Endometrium (tissue), 2 donors: ENCODE data around the gene PACC1.

Experiments
- FAIRE-seq: peaks from 2 replicates; lab custom pipeline; 2012; peaks lifted over from hg19 to GRCh38; lab: Jason Lieb, UNC
- donor health status: control.
- donor health status: control.

PACC1 gene

DNA sequence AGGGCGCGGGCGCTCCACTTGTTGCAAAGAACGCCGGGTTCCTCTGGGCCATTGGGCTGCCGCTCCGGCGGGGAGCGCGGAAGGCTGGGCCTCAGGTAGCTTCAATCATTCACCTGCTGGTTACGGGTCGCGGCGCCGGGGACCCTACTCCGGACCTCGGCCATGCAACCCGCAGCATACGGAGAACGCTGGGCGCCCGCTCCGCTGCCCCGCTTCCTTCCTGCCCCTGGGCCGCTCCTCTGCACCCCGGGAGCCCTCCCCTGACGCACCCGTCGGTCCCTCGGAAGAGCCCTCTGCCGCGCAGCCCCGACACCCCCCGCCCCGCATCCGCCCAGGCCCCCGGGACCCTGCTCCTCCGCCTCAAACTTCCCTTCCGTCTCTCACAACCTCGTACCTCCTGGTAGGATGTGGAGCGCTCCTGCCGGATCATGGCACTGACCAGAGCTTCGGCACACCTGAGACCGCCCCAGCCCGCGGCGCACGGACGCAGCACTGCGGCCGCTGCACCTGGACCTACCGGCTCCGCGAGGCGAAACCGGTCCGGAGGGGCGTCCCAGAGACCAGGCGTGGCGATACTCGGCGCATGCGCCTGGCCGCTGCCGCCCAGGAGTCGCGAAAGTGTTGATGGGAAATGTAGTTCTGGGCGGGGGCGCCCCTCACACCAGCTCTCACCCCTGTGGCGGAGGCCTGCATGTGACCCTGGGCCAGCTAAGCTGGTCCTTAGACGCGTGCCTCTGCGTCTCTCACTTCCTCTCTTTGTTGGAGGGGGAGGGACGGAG is at the start of gene PACC1:
Gene PACC1, minus strand, starts transcription at position 559 of the 779 bp plus-strand sequence. Its CDS starts 129 bp downstream, at position 430.
- no peak for FAIRE-seq

DNA sequence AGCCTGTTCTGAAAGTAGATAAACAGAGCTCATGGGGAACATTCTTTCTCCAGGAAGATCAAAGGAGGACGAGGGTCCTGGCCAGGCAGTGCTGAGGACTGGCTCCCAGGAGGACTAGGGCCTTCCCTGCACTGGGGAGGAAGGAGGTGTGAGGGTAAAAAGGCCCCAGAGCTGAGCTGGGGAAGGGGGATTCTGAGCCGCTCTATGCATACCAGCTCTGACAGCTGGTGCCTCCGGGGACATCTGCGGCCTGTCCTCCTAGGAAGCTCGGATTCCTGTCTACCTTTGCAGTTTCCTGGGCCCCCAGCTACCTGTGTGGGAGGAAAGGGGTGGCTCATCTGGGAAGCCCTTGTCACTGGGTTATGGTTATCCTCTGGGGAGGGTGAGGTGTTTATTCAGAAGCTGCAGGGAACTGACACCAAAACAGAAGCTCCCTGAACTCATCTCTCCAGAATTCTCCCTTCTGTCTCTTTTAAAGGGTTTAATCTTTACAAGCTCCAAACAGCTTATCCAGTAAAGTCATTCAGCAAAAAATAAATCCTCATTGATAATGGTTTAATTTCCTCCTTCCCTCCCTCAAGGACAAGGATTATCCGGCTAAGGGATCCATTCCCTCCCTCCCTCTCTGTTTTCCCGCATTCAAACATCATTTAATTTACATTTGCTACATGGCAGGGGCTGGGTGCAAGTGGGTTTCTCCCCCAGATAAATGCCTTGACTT is 49.0 kb upstream of the PACC1 start:
- no peak for FAIRE-seq

DNA sequence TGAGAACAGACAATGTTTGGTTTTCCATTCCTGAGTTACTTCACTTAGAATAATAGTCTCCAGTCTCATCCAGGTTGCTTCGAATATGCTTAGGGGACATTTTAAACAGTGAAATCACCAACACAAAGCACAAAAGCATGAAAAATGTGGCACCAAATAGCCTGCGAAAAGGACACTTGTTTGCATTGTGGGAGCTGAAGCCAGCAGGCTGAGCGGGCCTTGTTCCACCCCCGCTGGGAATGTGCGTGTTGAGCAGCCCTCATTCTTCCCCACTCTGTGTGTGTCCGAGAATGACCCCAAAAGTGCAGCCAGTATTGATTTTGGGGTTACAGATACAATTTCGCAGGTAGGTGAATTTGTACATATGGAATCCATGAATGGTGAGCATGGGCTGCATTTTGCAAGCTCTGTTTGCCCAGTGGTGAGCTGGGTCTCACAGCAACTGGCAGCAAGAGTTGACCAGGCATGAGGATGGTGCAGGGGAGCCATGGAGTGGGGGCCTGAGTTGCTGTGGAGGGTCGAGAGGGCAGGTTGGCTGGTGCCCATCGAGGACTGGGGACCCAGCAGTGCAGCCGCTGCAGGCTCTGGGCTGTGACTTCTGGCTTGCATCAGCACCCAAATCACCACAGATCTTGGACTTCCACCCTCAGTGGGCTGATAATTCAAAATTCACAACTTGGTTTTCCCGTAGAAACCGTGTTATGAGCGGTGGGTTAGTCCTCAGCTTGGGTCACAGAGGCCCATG is 47.4 kb upstream of the PACC1 start:
- FAIRE-seq = no peak

DNA sequence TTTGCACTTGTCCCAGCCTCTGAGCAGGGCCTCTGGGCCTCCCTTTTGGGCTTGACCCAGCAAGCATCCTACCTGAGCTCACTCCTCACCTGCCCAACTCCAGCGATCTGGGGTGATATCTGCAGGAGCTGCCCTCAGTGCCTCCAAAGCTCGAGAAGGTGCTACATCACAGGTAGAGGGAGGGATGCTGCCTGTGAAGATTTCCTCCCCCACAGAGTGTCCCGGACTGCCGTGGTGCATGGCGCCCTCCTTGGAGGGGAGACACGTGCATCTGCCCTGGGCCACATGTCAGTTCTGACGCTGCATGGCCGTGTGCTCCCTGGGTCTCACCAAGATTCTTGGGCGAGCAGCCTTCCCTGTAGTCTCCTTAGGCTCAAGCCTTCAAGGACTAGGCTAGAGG is 45.7 kb upstream of the PACC1 start:
- FAIRE-seq = no peak

DNA sequence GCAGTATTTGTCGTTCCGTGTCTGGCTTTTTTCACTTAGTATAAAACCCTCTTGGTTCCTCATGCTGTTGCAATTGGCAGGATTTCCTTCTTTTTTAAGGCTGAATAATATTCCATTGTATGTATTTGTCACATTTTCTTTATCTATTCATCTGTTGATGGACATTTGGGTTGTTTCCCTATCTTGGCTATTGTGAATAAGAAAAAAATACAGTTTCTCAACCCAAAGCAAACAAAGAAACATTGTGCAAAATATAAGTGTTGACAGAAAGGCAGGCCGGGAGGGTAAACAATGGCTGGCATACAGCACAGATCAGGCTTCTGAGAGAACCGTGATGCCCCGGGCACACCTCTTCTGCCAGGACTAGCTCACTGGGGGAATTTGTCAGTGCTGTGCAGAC is 45.0 kb upstream of the PACC1 start:
- no peak for FAIRE-seq

DNA sequence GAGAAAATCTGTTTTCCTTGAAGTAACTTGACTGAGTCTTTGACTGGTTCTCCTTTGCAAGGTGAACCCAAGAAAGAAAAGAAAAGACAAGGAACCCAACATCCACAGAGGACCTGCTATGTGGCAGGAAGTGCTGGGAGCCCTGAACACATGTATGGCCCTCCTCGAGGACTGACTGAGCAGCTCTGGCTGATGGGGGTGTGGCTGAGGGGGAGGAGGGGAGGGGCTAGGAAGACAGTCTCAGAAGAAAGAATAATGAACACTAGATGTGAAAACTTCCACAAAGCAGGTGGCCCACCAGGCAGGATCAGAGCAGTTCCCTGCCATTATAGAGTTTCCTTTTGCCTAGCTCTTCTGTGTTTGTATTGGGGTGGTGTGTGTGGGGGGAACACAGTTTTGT is 44.1 kb upstream of the PACC1 start:
- FAIRE-seq = no peak

DNA sequence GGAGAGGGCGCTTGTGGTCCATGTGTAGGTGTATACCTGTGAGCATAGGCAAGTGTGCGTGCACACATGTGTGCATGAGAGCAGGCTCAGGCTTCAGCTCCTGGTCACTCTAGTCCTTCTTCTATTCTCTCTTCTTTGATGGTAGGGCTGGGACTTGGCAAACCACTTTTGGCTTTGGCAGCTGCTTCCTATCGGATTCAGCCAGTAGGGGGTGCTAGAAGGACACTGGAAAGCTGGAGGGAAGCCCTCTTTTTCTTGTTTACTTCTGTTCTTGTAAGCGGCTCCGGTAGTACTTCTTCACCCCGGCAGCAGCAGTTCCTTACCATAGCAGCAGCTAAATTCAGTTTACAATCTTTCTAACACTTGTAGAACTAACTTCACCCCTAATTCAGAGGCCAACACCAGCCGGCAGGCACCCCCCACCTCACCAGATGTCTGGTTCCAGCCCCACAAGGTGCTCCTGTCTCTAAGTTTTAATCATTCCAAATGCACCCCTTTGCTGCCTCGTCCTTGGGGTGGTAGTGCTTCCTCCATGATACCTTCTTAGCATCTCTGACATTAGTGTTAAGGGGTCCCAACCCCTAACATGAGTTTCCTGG is 43.2 kb upstream of the PACC1 start:
- no peak for FAIRE-seq

DNA sequence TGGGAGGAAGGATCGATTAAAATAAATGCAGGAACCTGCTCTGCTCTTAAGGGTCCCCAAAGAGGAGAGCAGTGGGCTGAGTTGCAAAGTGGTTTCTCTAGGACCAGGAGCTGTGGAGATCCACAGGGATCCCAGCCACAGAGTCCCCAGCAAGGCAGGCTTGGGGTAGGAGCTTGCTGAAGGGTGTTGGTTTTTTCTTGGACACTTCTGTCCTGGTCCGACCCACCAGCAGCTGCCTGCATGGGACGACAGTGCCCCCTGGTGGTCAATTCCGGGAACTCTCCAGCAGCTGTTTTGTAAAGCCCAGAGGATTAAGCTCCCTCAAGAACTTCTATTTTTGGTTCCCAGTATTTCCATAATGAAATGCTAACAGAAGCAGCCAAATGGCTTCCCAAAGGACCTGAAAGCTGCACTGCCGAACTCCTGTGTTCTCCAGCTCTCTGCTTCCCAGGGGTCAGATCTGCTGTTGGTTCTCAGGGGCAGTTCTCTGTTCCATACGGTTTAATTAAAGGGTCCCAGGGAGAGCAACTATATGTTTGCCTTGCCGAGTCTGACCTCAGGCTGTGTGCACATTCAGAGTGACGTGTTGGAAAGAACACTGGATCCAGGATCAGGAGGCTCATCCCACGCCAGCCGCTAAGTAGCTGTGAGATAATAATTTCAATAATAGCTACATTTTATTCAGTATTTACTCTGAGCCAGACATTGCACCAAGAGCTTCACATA is 41.3 kb upstream of the PACC1 start:
- no peak for FAIRE-seq

DNA sequence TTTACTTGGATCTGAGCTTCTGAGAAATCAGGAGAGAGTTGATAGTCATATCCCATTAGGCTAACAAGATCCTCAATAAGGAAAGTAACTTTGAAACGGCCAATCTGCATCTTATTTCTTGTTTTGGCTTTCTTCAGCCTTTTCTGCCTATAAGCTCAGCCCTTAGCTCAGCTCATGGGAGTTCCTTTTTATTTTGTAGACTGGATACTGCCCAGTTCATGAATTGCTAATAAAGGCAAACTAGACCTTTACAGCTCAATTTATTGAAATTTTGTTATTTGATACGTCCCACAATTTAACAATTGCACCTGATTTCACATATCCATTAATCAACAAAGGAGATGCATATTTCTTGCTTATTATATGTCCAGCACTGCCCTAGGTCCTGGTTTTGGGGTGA is 40.7 kb upstream of the PACC1 start:
- no peak for FAIRE-seq

DNA sequence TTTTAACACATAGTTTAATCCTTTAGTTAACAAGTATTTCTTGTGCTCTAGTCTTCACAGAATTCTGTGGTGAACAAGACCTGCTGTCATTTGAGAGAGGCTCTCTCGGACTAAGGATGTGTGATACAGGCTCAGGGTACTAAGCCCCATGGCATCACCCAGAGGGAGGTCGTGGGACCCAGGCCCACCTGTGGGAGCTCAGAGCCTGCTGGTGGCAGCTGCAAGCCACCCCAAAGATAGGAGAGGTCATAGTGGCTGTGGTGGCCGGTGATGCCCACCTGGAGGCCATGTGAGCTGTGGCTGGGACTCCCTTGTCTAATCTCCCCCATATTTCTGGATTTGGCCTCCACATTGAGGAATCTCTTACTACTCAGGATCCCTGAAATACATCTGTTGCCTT is 40.1 kb upstream of the PACC1 start:
- no peak for FAIRE-seq

DNA sequence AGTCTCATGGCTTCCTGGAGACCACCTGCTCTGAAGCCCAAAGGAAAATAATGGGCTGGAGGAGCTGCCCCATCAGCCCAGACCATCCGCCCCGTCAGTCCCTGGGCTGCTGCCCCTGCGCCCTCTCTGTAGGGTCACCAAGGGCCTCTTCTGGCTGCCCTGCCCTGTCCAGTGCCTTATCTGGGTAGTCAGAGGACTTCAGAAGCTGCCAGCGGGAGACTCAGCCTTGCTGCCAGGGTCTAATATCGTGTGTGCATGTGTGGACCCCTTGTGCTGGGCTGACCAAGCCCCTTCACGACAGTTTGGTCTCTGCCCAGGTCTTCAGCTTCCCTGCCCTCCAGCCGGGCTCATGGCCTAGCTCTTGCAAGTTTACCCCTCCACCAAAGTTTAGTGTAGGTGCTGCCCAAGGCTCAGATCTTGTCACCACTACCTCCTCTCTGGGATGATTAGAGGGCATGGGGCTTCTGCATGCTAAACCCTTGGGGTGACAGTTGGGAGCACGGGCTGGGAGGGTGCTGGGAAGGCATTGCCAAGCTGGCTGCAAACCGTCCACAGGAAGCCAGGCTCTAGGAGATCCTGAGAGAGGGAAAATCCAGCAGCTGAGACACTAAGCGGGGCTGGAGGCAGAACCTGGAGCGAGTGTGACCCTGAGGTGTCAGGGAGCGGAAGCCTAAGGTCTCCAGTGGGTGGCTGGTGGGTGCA is 38.6 kb upstream of the PACC1 start:
- no peak for FAIRE-seq

DNA sequence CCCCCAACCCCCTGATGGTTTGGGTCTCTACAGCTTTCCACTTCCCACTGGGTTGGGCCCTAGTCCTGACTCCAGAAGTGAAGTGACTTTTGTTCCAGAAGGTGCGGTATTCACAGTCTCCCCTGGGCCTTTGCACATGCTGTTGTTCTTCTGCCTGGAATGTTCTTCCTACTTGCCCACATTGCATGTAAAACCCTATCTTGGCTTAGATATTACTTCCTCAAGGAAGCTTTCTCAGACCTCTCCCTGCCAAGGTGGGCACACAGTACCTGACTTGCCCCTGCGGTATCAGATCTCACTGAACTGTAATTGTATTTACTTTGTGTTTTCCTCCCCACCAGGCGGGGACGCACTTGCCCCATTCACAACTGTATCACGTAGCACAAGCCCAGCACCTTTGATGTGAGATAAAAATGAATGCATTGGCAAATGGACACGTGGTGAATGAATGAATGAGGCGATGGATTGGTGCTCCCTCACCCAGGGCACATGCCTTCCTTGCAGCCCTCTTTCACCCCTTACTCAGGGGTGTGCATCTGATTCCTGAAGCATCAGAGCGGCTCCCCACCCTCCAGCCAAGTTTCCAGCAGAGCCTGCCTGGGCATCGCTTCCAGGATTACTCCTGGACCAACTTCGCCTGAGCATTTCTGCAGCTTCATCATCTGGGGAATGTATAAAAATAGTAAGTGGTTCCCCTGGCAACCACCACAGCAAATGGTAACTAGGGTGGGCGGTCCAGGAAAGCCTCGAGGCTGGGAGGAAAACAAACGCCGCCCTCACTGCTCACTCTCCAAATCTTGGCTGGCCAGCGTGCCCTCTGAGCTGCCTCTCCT is 37.9 kb upstream of the PACC1 start:
- no peak for FAIRE-seq

DNA sequence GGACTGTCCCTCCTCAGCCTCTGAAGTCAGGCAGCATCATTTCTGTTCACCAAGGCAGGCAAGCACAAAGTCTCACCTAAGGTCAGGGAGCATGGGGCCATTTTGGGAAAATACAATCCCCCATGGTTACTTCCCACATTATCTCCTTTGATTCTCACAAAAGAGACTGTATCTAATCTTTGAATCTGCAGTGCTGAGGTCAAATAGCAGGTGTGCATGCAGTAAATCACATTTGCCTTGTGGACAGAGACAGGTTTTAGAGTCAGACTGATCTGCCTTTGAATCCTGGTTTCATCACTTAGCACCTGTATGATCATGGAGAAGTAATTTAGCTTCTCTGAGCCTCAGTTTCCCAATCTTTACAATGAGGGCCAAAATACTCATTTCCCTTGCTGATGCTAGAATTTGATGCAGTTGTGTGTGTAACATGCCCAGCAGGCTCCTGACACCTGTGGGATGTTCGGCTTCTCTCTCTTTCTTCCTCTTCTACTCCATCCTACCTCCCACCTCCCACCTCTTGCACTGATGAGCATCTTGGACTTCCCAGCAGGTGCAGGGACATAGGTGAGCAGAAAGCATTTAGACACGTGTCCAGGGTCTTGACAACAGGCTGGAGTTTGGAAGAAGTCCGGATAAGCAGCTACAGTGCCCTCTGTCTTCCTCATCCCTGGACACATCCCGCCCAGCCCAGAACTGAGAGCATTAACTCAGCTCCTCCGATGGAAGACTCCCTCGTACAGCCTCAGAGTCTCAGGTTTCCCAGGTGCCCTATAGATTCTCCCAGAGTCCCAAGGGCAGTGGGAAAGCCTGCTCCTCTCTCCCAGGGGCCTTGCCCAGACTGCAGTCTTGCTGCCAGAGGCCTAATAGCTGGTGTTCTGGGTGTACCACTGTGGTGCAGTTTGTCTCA is 37.0 kb upstream of the PACC1 start:
- no peak for FAIRE-seq

DNA sequence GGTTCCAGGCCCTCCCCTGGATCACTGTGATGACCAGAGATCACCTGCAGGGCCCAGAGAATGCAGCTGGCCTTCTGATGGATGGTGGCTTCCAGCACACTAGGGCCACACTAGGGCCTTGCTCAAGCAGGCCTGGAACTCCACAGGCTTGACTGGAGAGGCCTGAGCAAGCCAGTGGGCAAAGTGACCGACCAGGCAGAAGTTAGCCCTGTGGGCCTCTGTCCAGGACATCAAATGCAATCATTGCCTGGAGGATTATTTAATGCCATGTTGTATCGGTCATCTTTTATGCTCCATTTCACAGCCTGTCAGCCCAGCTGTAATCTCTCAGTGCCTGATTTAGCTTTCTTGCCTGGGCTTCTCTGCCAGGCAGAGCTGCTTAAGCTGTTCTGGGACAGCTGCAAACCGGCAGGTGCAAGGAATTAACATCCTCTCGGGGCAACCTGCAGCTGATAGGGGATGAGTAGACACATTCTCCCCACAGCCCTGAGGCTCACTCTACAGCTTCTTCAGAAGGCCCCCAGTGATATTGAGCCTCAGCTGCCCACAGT is 35.7 kb upstream of the PACC1 start:
- no peak for FAIRE-seq

DNA sequence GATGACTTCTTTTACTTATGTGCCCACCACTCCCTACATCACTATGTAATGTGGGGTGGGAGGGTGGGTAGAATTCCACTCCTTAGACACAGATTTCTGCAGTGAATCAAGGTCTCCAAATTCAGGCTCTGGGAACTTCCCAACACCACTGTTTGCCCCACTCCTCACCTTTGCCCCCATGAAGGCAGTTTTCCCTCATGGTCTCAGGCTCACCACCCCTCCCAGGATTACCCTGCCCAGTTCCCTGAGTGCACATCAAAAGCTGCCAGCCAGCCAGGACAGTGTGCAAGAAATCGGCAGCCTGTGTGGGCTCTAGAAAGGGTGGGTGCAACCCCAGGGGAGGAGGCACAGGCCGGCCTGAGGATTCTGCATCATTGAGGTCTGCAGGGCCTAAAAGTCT is 32.8 kb upstream of the PACC1 start:
- no peak for FAIRE-seq

DNA sequence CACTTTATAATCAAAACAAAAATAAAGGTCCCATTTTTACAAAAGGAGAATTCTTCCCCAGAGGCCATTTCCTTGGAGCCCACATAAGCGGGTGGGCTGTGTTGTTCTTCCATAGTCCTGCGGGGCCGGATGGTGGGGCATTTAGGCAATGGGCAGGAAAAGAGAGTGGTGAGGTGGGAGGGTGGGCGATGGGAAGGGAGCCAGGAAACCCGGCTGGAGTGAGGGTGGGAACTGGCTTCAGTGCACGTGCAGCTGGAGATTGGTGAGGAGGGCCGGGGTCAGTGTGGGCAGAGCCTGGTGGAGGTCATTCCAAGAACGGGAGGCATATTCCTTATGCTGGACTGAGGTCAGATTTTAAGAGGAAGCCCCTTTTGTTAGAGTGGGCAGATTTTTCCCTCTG is 31.6 kb upstream of the PACC1 start:
- no peak for FAIRE-seq

DNA sequence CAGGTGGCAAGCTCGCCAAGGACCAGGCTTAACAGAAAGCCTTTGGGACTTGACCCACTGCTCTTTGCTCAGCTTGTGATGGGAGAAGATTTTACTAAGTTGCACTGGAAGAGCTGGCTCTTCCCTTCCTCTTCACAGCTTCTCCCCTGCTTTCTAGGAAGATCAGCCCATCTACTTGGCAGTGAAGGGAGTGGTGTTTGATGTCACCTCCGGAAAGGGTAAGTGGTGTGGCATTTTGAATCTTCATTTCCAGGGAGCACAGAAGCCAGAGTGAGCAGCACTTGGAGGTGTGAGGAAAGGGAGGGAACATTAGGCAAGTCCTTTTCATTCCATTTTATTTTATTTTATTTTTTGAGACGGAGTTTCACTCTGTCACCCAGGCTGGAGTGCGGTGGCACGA is 27.7 kb upstream of the PACC1 start:
- FAIRE-seq = no peak

DNA sequence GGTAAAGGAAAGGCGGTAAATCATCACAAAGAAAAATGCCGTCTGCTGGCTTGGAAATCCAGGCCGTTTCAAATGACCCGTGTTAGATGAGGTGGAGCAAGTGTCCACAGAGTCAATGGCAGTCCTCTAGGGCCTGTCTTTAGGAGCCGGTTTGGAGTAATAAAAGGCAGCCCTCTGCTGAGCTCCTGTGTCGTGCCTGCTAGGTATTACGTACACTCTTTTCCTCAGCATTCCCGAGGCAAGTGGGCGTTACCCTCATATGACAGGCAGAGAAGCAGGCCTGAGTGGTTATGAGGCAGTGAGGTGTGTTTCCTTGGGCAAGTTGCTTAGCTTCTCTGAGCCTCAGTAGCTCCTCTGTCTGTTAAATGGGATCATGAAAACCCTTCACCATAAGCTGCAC is 25.7 kb upstream of the PACC1 start:
- FAIRE-seq = no peak

DNA sequence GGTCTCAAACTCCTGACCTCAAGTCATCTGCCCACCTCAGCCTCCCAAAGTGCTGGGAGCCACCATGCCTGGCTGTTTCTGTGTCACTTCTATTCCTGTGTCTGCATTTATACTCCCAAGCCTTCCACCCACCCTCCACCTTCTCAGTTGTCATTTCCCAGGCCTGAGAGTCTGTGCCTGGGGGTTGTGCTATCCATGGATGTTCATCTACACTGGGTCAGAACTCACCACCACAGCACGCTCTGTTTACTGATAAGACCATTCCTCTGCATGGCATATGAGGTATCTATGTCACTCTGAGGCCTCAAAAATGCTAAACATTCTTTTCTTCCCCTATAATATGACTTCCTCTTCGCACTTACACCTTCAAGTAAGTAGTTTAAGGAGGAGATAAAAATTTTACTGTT is 24.1 kb upstream of the PACC1 start:
- no peak for FAIRE-seq
